Measurements from ENCODE around the gene GRK5.

- TF ChIP-seq CTCF (conservative IDR thresholded peaks at IDR 0.05; ENCODE audit: low read depth, low read length) (no peak), EZH2phosphoT487 (IDR thresholded peaks at IDR 0.05; ENCODE audit: borderline replicate concordance, low read length) (no peak), EZH2 (IDR thresholded peaks at IDR 0.05; ENCODE audit: low read length, unreplicated experiment) (no peak)
Measured at GRCh38 chr10:119207366-119207666, at the start of gene GRK5.
